Mucosa of descending colon (tissue), 3 donors: ENCODE results near the gene PRR3. TPM values are rescaled to one million over a fixed set of nuclear protein-coding genes. Genes with fewer than 3 reads are reported as not detected.
A peak's percentile ranks its signal among the peaks of the same experiment; 100 is the strongest.

Experiments
- ATAC-seq: fragments of 200-7000 bp; cut with Tn5 transposase; one replicate; pipeline ENCODE4 v1.9.1; 2020; ENCODE audit warnings: mild to moderate bottlenecking, moderate library complexity
- DNase-seq, 3 donors: peaks; one replicate each; pipeline ENCODE4 v3.0.0-alpha.2; 2020
- H3K36me3 ChIP-seq: fragments of 200-600 bp; one replicate; pipeline ENCODE4 v1.8.0; 2021; ENCODE audit warnings: low read depth, mild to moderate bottlenecking
- H3K4me1 ChIP-seq: fragments of 200-600 bp; one replicate; pipeline ENCODE4 v1.8.0; 2021; ENCODE audit warnings: low read depth, mild to moderate bottlenecking
- H3K4me3 ChIP-seq: fragments of 200-600 bp; one replicate; pipeline ENCODE4 v1.8.0; 2021; ENCODE audit warnings: mild to moderate bottlenecking
- H3K9me3 ChIP-seq: fragments of 200-600 bp; one replicate; pipeline ENCODE4 v1.8.0; 2021; ENCODE audit warnings: mild to moderate bottlenecking
- intact Hi-C, 2 donors: fragments of 100-400 bp; cut with DNase I in 1 of 2; cut with micrococcal nuclease in 1 of 2; formaldehyde crosslinking; loops; one replicate each; pipeline versions ENCODE4 v1.11.0 to v1.11.1; 2022; cut with DNase I, micrococcal nuclease
- total RNA-seq, 3 donors: library from RNA; stranded (reverse); fragmentation: NEBNext Ultra II Directional in 2 of 3; extraction: Animal tissue kit (Norgen Biotek cat#: 25700) in 2 of 3; gene quantifications; one replicate each; pipeline versions ENCODE4 v1.2.1 to v1.2.4, GENCODE V29; 2021 to 2023
- TF ChIP-seq, protein P1 (sequence below): fragments of 200-600 bp; IDR thresholded peaks from one replicate; pipeline ENCODE4 v1.8.0; 2022; ENCODE audit warnings: antibody characterized with exemption, mild to moderate bottlenecking
- donor health status: DM: no; HTN: no; CAD: no; lungs with moderate emphysema.
- donor health status: DM: no; HTN: no; CAD: no.
- donor health status: DM: no; HTN: yes; CAD: no.

PRR3 gene
- total RNA-seq, 3 donors from 2014 or later, result 4.6 to 9.7 (median 5.9) TPM

DNA sequence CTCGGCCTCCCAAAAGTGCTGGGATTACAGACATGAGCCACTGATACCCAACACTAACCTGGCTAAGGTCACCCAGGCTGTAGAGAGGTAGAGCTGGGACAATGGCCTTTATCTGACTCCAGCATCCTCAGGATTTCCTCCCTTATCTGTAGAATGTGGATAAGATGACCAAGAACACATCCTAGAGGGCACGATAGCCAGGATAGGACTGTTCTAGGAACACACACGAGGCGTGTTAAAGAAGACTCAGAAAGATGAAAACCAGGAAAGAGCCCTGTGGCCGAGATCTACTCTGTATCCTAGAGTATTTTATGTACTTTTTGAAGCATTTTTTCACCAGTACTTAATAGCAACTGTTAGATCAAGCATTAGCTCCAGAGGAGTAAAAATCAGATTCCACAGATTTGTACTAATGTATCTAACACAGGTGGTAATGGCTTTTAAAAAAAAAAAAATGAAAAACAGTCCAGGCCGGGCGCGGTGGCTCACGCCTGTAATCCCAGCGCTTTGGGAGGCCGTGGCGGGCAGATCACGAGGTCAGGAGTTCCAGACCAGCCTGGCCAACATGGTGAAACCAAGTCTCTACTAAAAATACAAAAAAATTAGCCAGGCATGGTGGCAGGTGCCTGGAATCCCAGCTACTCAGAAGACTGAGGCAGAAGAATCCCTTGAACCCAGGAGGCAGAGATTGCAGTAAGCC, 42.7 kb downstream of the PRR3 start:
- TF ChIP-seq, protein P1, sequence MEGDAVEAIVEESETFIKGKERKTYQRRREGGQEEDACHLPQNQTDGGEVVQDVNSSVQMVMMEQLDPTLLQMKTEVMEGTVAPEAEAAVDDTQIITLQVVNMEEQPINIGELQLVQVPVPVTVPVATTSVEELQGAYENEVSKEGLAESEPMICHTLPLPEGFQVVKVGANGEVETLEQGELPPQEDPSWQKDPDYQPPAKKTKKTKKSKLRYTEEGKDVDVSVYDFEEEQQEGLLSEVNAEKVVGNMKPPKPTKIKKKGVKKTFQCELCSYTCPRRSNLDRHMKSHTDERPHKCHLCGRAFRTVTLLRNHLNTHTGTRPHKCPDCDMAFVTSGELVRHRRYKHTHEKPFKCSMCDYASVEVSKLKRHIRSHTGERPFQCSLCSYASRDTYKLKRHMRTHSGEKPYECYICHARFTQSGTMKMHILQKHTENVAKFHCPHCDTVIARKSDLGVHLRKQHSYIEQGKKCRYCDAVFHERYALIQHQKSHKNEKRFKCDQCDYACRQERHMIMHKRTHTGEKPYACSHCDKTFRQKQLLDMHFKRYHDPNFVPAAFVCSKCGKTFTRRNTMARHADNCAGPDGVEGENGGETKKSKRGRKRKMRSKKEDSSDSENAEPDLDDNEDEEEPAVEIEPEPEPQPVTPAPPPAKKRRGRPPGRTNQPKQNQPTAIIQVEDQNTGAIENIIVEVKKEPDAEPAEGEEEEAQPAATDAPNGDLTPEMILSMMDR, result no peak
- no peaks in the 10 kb centered on the region for H3K9me3 ChIP-seq
- DNase-seq (no peak), ATAC-seq (no peak)
- H3K36me3 ChIP-seq, result peaks cover 28% of the 10 kb centered on the region
- H3K4me3 ChIP-seq, result no peak overlapping the region
- H3K4me1 ChIP-seq, result no peaks in the 10 kb centered on the region
- intact Hi-C loops, result loop anchor here in 1 of 2 donors (5.0 to 10.0 kb wide), 2 partner anchors 55 to 117 kb away; no protein-coding TSS in a partner anchor

GRCh38 chr6:30600451-30600961, 43.4 kb downstream of the PRR3 start:
- no peak overlapping the region for H3K4me3 ChIP-seq
- DNase-seq (peak in 1 of 3 donors; percentile 19), ATAC-seq (no peak)
- TF ChIP-seq, protein P1, result no peak
- intact Hi-C loops, result loop anchor here in 1 of 2 donors (10.0 kb wide), 1 partner anchor 56 kb away; no protein-coding TSS in a partner anchor
- H3K4me1 ChIP-seq, result no peaks in the 10 kb centered on the region
- peaks cover 35% of the 10 kb centered on the region for H3K36me3 ChIP-seq
- H3K9me3 ChIP-seq, result no peaks in the 10 kb centered on the region

- intact Hi-C loops, result loop anchor here in 1 of 2 donors (10.0 kb wide), 1 partner anchor 57 kb away; no protein-coding TSS in a partner anchor
- no peaks in the 10 kb centered on the region for H3K4me1 ChIP-seq
- peaks cover 37% of the 10 kb centered on the region for H3K36me3 ChIP-seq
- ATAC-seq, result no peak
- DNase-seq, result no peak
- TF ChIP-seq, protein P1, result no peak
- H3K4me3 ChIP-seq, result no peak overlapping the region
- H3K9me3 ChIP-seq, result no peaks in the 10 kb centered on the region
These were observed 44.3 kb downstream of the PRR3 start for GRCh38 chr6:30601436-30601814.

DNA sequence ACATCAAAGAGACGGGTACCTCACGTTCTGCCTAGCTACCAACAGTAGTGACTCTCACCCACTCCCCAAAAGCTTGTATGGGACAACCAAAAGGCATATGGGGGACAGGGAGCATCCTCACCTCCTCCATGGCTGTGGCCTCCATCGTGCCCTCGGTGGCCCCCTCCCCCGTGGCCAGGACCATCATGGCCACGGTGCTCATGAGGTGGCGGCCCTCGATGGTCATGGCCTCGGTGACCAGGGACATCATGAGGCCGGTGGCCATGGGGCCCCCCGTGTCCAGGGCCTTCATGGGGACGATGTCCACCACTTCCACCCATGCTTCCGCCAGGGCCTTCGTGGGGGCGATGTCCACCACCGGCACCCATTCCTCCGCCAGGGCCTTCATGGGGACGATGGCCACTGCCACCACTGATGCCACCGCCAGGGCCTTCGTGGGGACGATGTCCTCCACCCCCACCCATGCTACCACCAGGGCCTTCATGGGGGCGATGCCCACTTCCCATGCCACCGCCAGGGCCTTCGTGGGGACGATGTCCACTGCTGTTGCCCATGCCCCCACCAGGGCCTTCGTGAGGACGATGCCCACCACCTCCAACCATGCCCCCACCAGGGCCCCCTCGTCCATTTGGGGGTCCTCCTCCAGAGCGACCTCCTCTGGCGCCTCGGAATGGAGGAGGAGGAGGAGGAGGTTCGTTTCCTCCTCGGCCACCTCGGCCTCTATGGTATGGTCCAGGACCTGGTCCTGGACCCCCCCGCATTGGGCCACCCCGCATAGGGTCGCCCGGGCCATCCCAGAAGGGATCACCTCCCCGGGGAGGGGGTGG, 44.9 kb downstream of the PRR3 start:
- DNase-seq (no peak), ATAC-seq (no peak)
- Histone ChIP-seq H3K4me3 (no peak overlapping the region), H3K4me1 (no peaks in the 10 kb centered on the region), H3K36me3 (peaks cover 37% of the 10 kb centered on the region), H3K9me3 (no peaks in the 10 kb centered on the region)
- intact Hi-C loops, result loop anchor here in 1 of 2 donors (10.0 kb wide), 1 partner anchor 57 kb away; no protein-coding TSS in a partner anchor
- TF ChIP-seq, protein P1, result no peak

GRCh38 chr6:30603961-30604360, 46.9 kb downstream of the PRR3 start:
- Histone ChIP-seq H3K9me3 (no peaks in the 10 kb centered on the region), H3K4me1 (no peaks in the 10 kb centered on the region), H3K36me3 (peaks cover 37% of the 10 kb centered on the region), H3K4me3 (no peak overlapping the region)
- DNase-seq, result no peak
- intact Hi-C loops, result loop anchor here in 1 of 2 donors (10.0 kb wide), 1 partner anchor 59 kb away; no protein-coding TSS in a partner anchor
- ATAC-seq, result no peak
- TF ChIP-seq, protein P1, result no peak
